ENCODE results near the gene INO80E.
A peak's percentile ranks its signal among the peaks of the same experiment; 100 is the strongest.

Gene INO80E

DNA sequence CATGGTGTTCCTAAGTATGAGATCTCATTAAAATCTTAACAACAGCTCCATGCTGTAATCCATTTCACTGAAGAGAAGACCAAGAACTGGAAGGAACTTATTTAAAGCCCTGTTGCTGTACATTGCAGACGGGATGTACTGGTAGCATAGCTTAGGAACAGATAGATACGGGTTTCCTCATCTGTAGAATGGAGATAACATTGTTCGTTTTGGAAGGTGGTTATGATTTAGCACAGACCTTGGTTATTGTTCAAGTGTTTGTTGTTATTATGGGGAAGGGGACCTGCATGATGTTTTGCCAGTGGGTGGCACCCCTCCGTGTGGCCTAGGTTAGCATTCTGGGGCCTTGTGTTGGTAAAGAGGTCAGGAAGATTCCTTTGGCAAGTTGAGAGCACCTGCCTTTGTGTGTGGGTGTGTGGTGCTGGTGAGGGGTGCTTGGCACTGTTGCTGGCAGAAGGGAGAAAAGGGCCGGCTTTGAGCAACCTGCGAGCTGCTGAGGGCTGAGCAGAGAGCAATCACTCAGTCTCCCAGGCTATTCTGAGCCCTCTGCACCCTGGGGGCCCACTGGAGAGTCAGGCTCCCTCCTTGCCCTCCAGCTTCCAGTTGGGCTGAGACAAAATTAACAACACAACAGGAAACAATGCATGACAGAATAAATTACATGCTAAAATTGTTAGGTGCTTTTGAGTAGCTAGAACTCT, 20.1 kb upstream of the INO80E start:
- Histone ChIP-seq H3K4me3 (ENCODE audit: low read depth in 1 of 5, low read length in 5 of 5) (peak overlapping the region; percentile 39 to 98 (median 87)), H3K9ac (ENCODE audit: low read length in 5 of 5) (peak overlapping the region; percentile 21 to 93 (median 87)), H3K27ac (ENCODE audit: low read depth, low read length) (peak overlapping the region; percentile 69), H3K27me3 (ENCODE audit: control insufficient read depth in 5 of 5, insufficient read depth in 4 of 5, low read length in 5 of 5) (no peaks in the 10 kb centered on the region), H3K36me3 (ENCODE audit: control insufficient read depth in 5 of 5, insufficient read depth in 5 of 5, low read length in 5 of 5) (peaks cover 11 to 45% (median 35%) of the 10 kb centered on the region in 5 donors), H3K4me1 (ENCODE audit: control insufficient read depth in 5 of 5, insufficient read depth in 5 of 5, low read length in 5 of 5) (peaks cover 15 to 71% (median 39%) of the 10 kb centered on the region in 5 donors), H3K9me3 (ENCODE audit: control insufficient read depth in 5 of 5, low read length in 5 of 5) (no peaks in the 10 kb centered on the region)

GRCh38 chr16:29977063-29977825, 18.8 kb upstream of the INO80E start:
- H3K4me3 ChIP-seq (ENCODE audit: low read depth in 1 of 5, low read length in 5 of 5), result peak overlapping the region in 4 of 5 donors; percentile 86 to 98 (median 88)
- H3K36me3 ChIP-seq (ENCODE audit: control insufficient read depth in 5 of 5, insufficient read depth in 5 of 5, low read length in 5 of 5), result peaks cover 15 to 53% (median 45%) of the 10 kb centered on the region in 5 donors
- peak overlapping the region; percentile 3 to 87 (median 41) for H3K9ac ChIP-seq (ENCODE audit: low read length in 5 of 5)
- H3K27me3 ChIP-seq (ENCODE audit: control insufficient read depth in 5 of 5, insufficient read depth in 4 of 5, low read length in 5 of 5), result no peaks in the 10 kb centered on the region
- peak overlapping the region; percentile 71 for H3K27ac ChIP-seq (ENCODE audit: low read depth, low read length)
- H3K9me3 ChIP-seq (ENCODE audit: control insufficient read depth in 5 of 5, low read length in 5 of 5), result no peaks in the 10 kb centered on the region
- H3K4me1 ChIP-seq (ENCODE audit: control insufficient read depth in 5 of 5, insufficient read depth in 5 of 5, low read length in 5 of 5), result peaks cover 17 to 83% (median 39%) of the 10 kb centered on the region in 5 donors

- Histone ChIP-seq H3K9ac (ENCODE audit: low read length in 5 of 5) (peak overlapping the region in 1 of 5 donors; percentile 86), H3K27ac (ENCODE audit: low read depth, low read length) (peak overlapping the region; percentile 71), H3K4me1 (ENCODE audit: control insufficient read depth in 5 of 5, insufficient read depth in 5 of 5, low read length in 5 of 5) (peaks cover 17 to 88% (median 38%) of the 10 kb centered on the region in 5 donors), H3K4me3 (ENCODE audit: low read depth in 1 of 5, low read length in 5 of 5) (peak overlapping the region in 4 of 5 donors; percentile 7 to 98 (median 88)), H3K27me3 (ENCODE audit: control insufficient read depth in 5 of 5, insufficient read depth in 4 of 5, low read length in 5 of 5) (no peaks in the 10 kb centered on the region), H3K9me3 (ENCODE audit: control insufficient read depth in 5 of 5, low read length in 5 of 5) (no peaks in the 10 kb centered on the region), H3K36me3 (ENCODE audit: control insufficient read depth in 5 of 5, insufficient read depth in 5 of 5, low read length in 5 of 5) (peaks cover 15 to 57% (median 53%) of the 10 kb centered on the region in 5 donors)
These were observed 18.0 kb upstream of the INO80E start for GRCh38 chr16:29978081-29978480.

GRCh38 chr16:29978564-29979270, 17.3 kb upstream of the INO80E start:
- H3K9ac ChIP-seq (ENCODE audit: low read length in 5 of 5), result peak overlapping the region in 3 of 5 donors; percentile 10 to 86 (median 14)
- H3K27me3 ChIP-seq (ENCODE audit: control insufficient read depth in 5 of 5, insufficient read depth in 4 of 5, low read length in 5 of 5), result no peaks in the 10 kb centered on the region
- H3K36me3 ChIP-seq (ENCODE audit: control insufficient read depth in 5 of 5, insufficient read depth in 5 of 5, low read length in 5 of 5), result peaks cover 15 to 64% (median 59%) of the 10 kb centered on the region in 5 donors
- peak overlapping the region in 4 of 5 donors; percentile 7 to 98 (median 88) for H3K4me3 ChIP-seq (ENCODE audit: low read depth in 1 of 5, low read length in 5 of 5)
- H3K4me1 ChIP-seq (ENCODE audit: control insufficient read depth in 5 of 5, insufficient read depth in 5 of 5, low read length in 5 of 5), result peaks cover 17 to 85% (median 35%) of the 10 kb centered on the region in 5 donors
- peak overlapping the region; percentile 71 for H3K27ac ChIP-seq (ENCODE audit: low read depth, low read length)
- no peaks in the 10 kb centered on the region for H3K9me3 ChIP-seq (ENCODE audit: control insufficient read depth in 5 of 5, low read length in 5 of 5)

DNA sequence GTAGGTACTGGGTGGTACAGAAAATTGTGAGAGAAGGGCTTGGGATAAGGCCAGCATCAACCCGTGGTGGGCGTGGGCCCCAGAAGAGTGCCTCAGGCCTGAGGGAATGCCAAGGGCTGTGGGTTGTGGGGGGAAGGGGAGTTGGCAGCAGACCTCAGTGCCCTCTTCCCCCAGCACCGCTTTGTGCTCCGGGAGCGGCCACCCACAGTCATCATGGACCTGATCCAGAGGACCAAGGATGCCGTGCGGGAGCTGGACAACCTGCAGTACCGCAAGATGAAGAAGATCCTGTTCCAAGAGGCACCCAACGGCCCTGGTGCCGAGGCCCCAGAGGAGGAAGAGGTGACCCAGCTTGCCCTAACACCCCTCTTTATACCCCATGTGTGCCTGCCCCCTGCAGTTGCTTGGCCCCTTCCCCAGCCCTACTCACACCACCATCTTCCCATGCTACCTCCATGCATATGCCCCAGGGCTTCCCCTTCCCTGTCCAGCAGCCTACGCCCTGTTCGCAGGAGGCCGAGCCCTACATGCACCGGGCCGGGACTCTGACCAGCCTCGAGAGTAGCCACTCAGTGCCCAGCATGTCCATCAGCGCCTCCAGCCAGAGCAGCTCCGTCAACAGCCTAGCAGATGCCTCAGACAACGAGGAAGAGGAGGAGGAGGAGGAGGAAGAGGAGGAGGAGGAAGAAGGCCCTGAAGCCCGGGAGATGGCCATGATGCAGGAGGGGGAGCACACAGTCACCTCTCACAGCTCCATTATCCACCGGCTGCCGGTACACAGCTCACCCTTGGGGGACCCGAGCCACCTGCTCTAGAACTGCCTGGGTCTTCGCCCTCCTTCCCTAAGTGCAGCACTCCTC, 13.3 kb upstream of the INO80E start:
- Histone ChIP-seq H3K27ac (ENCODE audit: low read depth, low read length) (peak overlapping the region; percentile 9), H3K36me3 (ENCODE audit: control insufficient read depth in 5 of 5, insufficient read depth in 5 of 5, low read length in 5 of 5) (peaks cover 18 to 100% (median 99%) of the 10 kb centered on the region in 5 donors), H3K4me3 (ENCODE audit: low read depth in 1 of 5, low read length in 5 of 5) (no peak overlapping the region), H3K4me1 (ENCODE audit: control insufficient read depth in 5 of 5, insufficient read depth in 5 of 5, low read length in 5 of 5) (peaks cover 0 to 50% (median 6%) of the 10 kb centered on the region in 5 donors), H3K9me3 (ENCODE audit: control insufficient read depth in 5 of 5, low read length in 5 of 5) (no peaks in the 10 kb centered on the region), H3K9ac (ENCODE audit: low read length in 5 of 5) (no peak overlapping the region), H3K27me3 (ENCODE audit: control insufficient read depth in 5 of 5, insufficient read depth in 4 of 5, low read length in 5 of 5) (no peaks in the 10 kb centered on the region)

DNA sequence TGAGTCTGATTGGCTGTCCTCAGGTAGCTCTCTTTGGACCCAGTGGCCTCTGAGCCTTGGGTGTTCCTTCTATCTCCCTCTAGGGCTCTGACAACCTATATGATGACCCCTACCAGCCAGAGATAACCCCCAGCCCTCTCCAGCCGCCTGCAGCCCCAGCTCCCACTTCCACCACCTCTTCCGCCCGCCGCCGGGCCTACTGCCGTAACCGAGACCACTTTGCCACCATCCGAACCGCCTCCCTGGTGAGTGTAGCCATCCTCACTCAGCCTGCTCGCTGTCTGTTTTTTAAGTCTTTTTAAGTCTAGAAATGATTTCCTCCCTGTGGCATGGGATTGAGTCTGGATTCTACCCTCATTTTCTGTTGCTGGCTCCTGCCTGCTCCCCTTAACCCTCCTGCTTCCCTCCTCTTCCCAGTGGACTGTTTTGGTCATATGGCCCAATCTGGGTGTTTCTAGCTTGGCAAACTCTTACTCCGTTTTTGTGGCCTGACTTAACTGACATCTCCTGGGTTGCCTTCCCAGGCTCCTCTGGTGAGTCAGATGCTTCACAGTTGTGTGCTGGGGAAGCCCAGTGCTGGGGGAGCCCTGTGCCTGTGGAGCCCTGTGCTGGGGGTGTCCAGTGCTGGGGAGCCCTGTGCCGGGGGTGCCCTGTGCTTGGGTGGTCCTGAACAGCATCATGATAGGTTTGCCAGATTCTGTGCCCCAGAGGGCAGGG, 12.5 kb upstream of the INO80E start:
- no peak overlapping the region for H3K27ac ChIP-seq (ENCODE audit: low read depth, low read length)
- H3K9me3 ChIP-seq (ENCODE audit: control insufficient read depth in 5 of 5, low read length in 5 of 5), result no peaks in the 10 kb centered on the region
- H3K4me1 ChIP-seq (ENCODE audit: control insufficient read depth in 5 of 5, insufficient read depth in 5 of 5, low read length in 5 of 5), result peaks cover 0 to 42% (median 6%) of the 10 kb centered on the region in 5 donors
- peaks cover 18 to 100% (median 99%) of the 10 kb centered on the region in 5 donors for H3K36me3 ChIP-seq (ENCODE audit: control insufficient read depth in 5 of 5, insufficient read depth in 5 of 5, low read length in 5 of 5)
- no peaks in the 10 kb centered on the region for H3K27me3 ChIP-seq (ENCODE audit: control insufficient read depth in 5 of 5, insufficient read depth in 4 of 5, low read length in 5 of 5)
- no peak overlapping the region for H3K9ac ChIP-seq (ENCODE audit: low read length in 5 of 5)
- H3K4me3 ChIP-seq (ENCODE audit: low read depth in 1 of 5, low read length in 5 of 5), result no peak overlapping the region

GRCh38 chr16:29984137-29984763, 11.8 kb upstream of the INO80E start:
- Histone ChIP-seq H3K9ac (ENCODE audit: low read length in 5 of 5) (no peak overlapping the region), H3K27ac (ENCODE audit: low read depth, low read length) (no peak overlapping the region), H3K4me3 (ENCODE audit: low read depth in 1 of 5, low read length in 5 of 5) (no peak overlapping the region), H3K27me3 (ENCODE audit: control insufficient read depth in 5 of 5, insufficient read depth in 4 of 5, low read length in 5 of 5) (no peaks in the 10 kb centered on the region), H3K36me3 (ENCODE audit: control insufficient read depth in 5 of 5, insufficient read depth in 5 of 5, low read length in 5 of 5) (peaks cover 18 to 100% (median 99%) of the 10 kb centered on the region in 5 donors), H3K4me1 (ENCODE audit: control insufficient read depth in 5 of 5, insufficient read depth in 5 of 5, low read length in 5 of 5) (peaks cover 0 to 35% (median 6%) of the 10 kb centered on the region in 5 donors), H3K9me3 (ENCODE audit: control insufficient read depth in 5 of 5, low read length in 5 of 5) (no peaks in the 10 kb centered on the region)

DNA sequence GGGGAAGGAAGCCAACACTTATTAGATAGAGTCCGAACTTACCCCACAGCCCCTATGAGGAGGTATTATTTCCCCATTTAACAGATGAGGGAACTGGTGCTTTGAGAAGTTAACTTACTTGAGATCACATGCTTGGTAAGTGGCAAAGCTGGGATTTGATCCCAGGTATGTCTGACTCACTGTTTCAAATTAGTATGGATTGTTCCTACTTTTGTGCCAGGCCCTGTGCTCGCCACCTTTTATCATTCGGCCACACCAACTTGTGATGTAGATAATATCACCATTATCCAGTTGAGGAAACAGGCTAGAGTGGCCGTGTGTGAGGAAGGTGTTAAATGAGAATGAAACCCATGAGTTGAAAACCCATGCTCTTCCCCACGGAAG, 11.3 kb upstream of the INO80E start:
- Histone ChIP-seq H3K9me3 (ENCODE audit: control insufficient read depth in 5 of 5, low read length in 5 of 5) (no peaks in the 10 kb centered on the region), H3K4me3 (ENCODE audit: low read depth in 1 of 5, low read length in 5 of 5) (no peak overlapping the region), H3K27me3 (ENCODE audit: control insufficient read depth in 5 of 5, insufficient read depth in 4 of 5, low read length in 5 of 5) (no peaks in the 10 kb centered on the region), H3K27ac (ENCODE audit: low read depth, low read length) (no peak overlapping the region), H3K4me1 (ENCODE audit: control insufficient read depth in 5 of 5, insufficient read depth in 5 of 5, low read length in 5 of 5) (peaks cover 0 to 30% (median 6%) of the 10 kb centered on the region in 5 donors), H3K9ac (ENCODE audit: low read length in 5 of 5) (no peak overlapping the region), H3K36me3 (ENCODE audit: control insufficient read depth in 5 of 5, insufficient read depth in 5 of 5, low read length in 5 of 5) (peaks cover 16 to 100% (median 99%) of the 10 kb centered on the region in 5 donors)
